PC-9 (cell line): ENCODE data around the gene RGS3. TPM values are rescaled to one million over a fixed set of nuclear protein-coding genes. Genes with fewer than 3 reads are reported as not detected.

Source experiments
- BruUV-seq: library from RNA; stranded (reverse); fragments of 400-500 nt; replicated peaks from 2 replicates; lab custom pipeline; 2021; lab: Mats Ljungman, UMichigan
- CTCF ChIA-PET: fragments of 300-600 bp; sonication (Branson Sonifier 250); formaldehyde crosslinking; loops from one replicate; lab custom pipeline; 2022; ENCODE audit warnings: antibody characterized with exemption; lab: Charles Lee
- POLR2A ChIA-PET: fragments of 300-600 bp; sonication (Branson Sonifier 250); formaldehyde crosslinking; loops from one replicate; lab custom pipeline; 2022; ENCODE audit warnings: antibody characterized with exemption; ENCODE audit not compliant: unreplicated experiment; lab: Charles Lee
- DNase-seq, 2 experiments: peaks; one replicate each; pipeline versions ENCODE4 v3.0.0 to v3.0.0-alpha.2; 2015 to 2022; ENCODE audit warnings: mixed read lengths in 1 of 2
- H2AFZ ChIP-seq: fragments of 200-600 bp; sonication (generic); 2 replicates; pipeline ENCODE4 v1.8.1; 2017; ENCODE audit warnings: antibody characterized with exemption
- H3F3A ChIP-seq: fragments of 200-600 bp; sonication (generic); 2 replicates; pipeline ENCODE4 v1.8.1; 2017; ENCODE audit warnings: antibody characterized with exemption, mild to moderate bottlenecking, low read depth; ENCODE audit not compliant: insufficient read depth
- H3K27ac ChIP-seq: fragments of 200-600 bp; sonication (generic); 2 replicates; pipeline ENCODE4 v1.6.1; 2016; ENCODE audit warnings: mixed run types
- H3K27me3 ChIP-seq: fragments of 200-600 bp; sonication (generic); 2 replicates; pipeline ENCODE4 v1.6.1; 2016; ENCODE audit warnings: low read depth, mixed run types; ENCODE audit not compliant: insufficient read depth
- H3K36me3 ChIP-seq: fragments of 200-600 bp; sonication (generic); 2 replicates; pipeline ENCODE4 v1.6.1; 2016; ENCODE audit warnings: low read depth, mixed run types
- H3K4me1 ChIP-seq: fragments of 200-600 bp; sonication (generic); replicated peaks from 2 replicates; pipeline ENCODE4 v1.6.1; 2016; ENCODE audit warnings: mixed run types; ENCODE audit not compliant: insufficient read depth
- H3K4me2 ChIP-seq: fragments of 200-600 bp; sonication (generic); 2 replicates; pipeline ENCODE4 v1.6.1; 2017; ENCODE audit warnings: mixed run types
- H3K4me3 ChIP-seq: fragments of 200-600 bp; sonication (generic); 2 replicates; pipeline ENCODE4 v1.6.1; 2016; ENCODE audit warnings: mixed run types
- H3K79me2 ChIP-seq: fragments of 200-600 bp; sonication (generic); 2 replicates; pipeline ENCODE4 v1.6.1; 2017; ENCODE audit warnings: low read depth, mixed run types
- H3K9me2 ChIP-seq: fragments of 200-600 bp; sonication (generic); 2 replicates; pipeline ENCODE4 v1.8.1; 2017; ENCODE audit warnings: mild to moderate bottlenecking; ENCODE audit not compliant: insufficient read depth
- H3K9me3 ChIP-seq: fragments of 200-600 bp; sonication (generic); 2 replicates; pipeline ENCODE4 v1.8.1; 2016; ENCODE audit warnings: low read depth; ENCODE audit not compliant: insufficient read depth
- H4K20me1 ChIP-seq: fragments of 200-600 bp; sonication (generic); 2 replicates; pipeline ENCODE4 v1.8.1; 2017; ENCODE audit not compliant: insufficient read depth
- EZH2 ChIP-seq: fragments of 200-600 bp; sonication (generic); IDR thresholded peaks from 2 replicates; pipeline ENCODE4 v1.8.0; 2017; ENCODE audit warnings: antibody characterized with exemption, low read depth
- intact Hi-C: fragments of 100-400 bp; cut with micrococcal nuclease; formaldehyde crosslinking; loops from one replicate; pipeline ENCODE4 v1.10.0; 2022; ENCODE audit not compliant: unreplicated experiment
- total RNA-seq: library from RNA; stranded (reverse); gene quantifications from 2 replicates; pipeline ENCODE4 v1.2.3, GENCODE V29; 2021
- TF ChIP-seq, protein P1 (sequence below): fragments of 200-600 bp; sonication (generic); conservative IDR thresholded peaks from 2 replicates; pipeline ENCODE4 v1.6.1; 2017; ENCODE audit warnings: mixed run types, antibody characterized with exemption, mild to moderate bottlenecking, moderate library complexity

RGS3 gene
- total RNA-seq, 1 experiment from 2014 or later, result 75.8 TPM

- ChIA-PET CTCF (interaction anchor here (1.3 kb wide), 1 partner anchor 53 kb away, joined by 3 read pairs; no protein-coding TSS in a partner anchor), POLR2A (no interaction called here)
- Histone ChIP-seq H3K9me3 (no peaks in the 10 kb centered on the region; the same call in 1 of the 2 replicates), H3K4me2 (no peak overlapping the region), H3K27ac (no peak overlapping the region), H3K79me2 (no peaks in the 10 kb centered on the region), H3K36me3 (no peaks in the 10 kb centered on the region), H2AFZ (no peak overlapping the region), H3K27me3 (no peaks in the 10 kb centered on the region), H3F3A (no peaks in the 10 kb centered on the region), H3K4me3 (no peak overlapping the region), H4K20me1 (no peaks in the 10 kb centered on the region), H3K4me1 (peaks cover 10% of the 10 kb centered on the region; the same call in 1 of the 2 replicates), H3K9me2 (no peaks in the 10 kb centered on the region)
- no peak for DNase-seq
- intact Hi-C loops, result loop anchor here (2.0 kb wide), 1 partner anchor 19 kb away; no protein-coding TSS in a partner anchor
- TF ChIP-seq EZH2, result no peak
- TF ChIP-seq, protein P1, sequence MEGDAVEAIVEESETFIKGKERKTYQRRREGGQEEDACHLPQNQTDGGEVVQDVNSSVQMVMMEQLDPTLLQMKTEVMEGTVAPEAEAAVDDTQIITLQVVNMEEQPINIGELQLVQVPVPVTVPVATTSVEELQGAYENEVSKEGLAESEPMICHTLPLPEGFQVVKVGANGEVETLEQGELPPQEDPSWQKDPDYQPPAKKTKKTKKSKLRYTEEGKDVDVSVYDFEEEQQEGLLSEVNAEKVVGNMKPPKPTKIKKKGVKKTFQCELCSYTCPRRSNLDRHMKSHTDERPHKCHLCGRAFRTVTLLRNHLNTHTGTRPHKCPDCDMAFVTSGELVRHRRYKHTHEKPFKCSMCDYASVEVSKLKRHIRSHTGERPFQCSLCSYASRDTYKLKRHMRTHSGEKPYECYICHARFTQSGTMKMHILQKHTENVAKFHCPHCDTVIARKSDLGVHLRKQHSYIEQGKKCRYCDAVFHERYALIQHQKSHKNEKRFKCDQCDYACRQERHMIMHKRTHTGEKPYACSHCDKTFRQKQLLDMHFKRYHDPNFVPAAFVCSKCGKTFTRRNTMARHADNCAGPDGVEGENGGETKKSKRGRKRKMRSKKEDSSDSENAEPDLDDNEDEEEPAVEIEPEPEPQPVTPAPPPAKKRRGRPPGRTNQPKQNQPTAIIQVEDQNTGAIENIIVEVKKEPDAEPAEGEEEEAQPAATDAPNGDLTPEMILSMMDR, result no peak
- no TSS peak for BruUV-seq
These were observed 138.1 kb downstream of the RGS3 start for GRCh38 chr9:113601656-113602055.

DNA sequence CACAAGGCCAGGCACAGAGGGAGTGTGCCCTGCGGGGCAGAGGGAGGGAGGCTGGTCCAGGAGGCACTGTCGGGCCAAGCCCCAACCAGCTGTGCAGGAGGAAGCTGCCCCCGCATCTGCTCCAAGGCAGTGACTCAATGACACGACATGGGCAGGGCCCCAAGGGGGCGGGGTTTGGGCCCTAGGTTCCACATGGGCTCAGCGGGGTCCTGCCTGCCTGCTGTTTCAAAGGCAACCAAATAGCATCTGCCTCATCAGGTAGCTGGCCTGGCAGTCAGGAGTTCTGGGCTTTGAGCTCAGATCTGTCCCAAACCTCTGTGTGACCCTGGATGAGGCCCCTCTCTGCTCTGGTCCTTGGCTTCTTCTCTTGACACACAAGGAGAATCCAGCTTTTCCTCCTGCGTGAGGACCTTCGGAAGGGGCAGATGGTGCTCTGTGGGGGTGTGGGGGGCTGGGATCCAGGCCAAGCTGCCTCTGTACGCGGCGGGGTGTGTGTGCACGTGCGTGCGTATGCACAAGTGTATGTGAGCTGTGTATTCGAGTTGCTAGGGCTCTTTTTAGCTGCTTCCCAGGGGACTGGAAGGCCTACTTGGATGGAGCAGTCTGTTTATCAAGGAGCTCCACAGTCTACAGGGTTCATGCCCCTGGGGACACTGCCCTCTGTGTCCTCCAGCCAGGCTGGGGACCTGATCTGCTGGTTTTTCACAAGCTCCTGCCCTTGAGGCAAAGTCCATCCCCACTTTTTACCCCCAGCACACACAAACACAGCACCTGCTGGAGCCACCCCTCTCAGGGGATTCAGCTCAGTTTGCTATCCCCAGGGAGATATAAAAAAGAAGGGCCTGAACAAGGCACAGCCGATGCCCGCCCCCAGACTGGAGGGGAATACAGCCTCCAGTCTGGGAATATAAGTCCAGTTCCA, 138.9 kb downstream of the RGS3 start:
- Histone ChIP-seq H3K4me1 (peaks cover 10% of the 10 kb centered on the region; the same call in 1 of the 2 replicates), H3K36me3 (no peaks in the 10 kb centered on the region), H4K20me1 (no peaks in the 10 kb centered on the region), H3K27me3 (no peaks in the 10 kb centered on the region), H3F3A (no peaks in the 10 kb centered on the region), H3K9me2 (no peaks in the 10 kb centered on the region), H3K9me3 (no peaks in the 10 kb centered on the region; the same call in 1 of the 2 replicates), H3K4me2 (no peak overlapping the region), H3K4me3 (no peak overlapping the region), H2AFZ (no peak overlapping the region), H3K27ac (no peak overlapping the region), H3K79me2 (no peaks in the 10 kb centered on the region)
- peak; percentile 33 to 46 for DNase-seq
- intact Hi-C loops, result loop anchor here (2.0 kb wide), 1 partner anchor 18 kb away; no protein-coding TSS in a partner anchor
- ChIA-PET CTCF (interaction anchor here (1.3 kb wide), 1 partner anchor 53 kb away, joined by 3 read pairs; no protein-coding TSS in a partner anchor), POLR2A (no interaction called here)
- TF ChIP-seq, protein P1, result no peak
- no peak for TF ChIP-seq EZH2
- no TSS peak for BruUV-seq

GRCh38 chr9:113603048-113603375, 139.5 kb downstream of the RGS3 start:
- H3K4me3 ChIP-seq, result no peak overlapping the region

More at GRCh38 chr9:113603048-113603375, 139.5 kb downstream of the RGS3 start:
- H3K9me3 ChIP-seq, result no peaks in the 10 kb centered on the region; the same call in 1 of the 2 replicates
- H3K27ac ChIP-seq, result no peak overlapping the region
- intact Hi-C loops, result loop anchor here (2.0 kb wide), 1 partner anchor 18 kb away; no protein-coding TSS in a partner anchor
- H3K4me2 ChIP-seq, result no peak overlapping the region
- no peaks in the 10 kb centered on the region for H4K20me1 ChIP-seq
- H3F3A ChIP-seq, result no peaks in the 10 kb centered on the region
- no peak for DNase-seq
- ChIA-PET POLR2A (no interaction called here), CTCF (interaction anchor here (1.3 kb wide), 1 partner anchor 52 kb away, joined by 3 read pairs; no protein-coding TSS in a partner anchor)
- no peaks in the 10 kb centered on the region for H3K36me3 ChIP-seq
- BruUV-seq, result no TSS peak
- no peaks in the 10 kb centered on the region for H3K9me2 ChIP-seq
- H3K4me1 ChIP-seq, result peaks cover 10% of the 10 kb centered on the region; the same call in 1 of the 2 replicates
- H3K27me3 ChIP-seq, result no peaks in the 10 kb centered on the region
- TF ChIP-seq, protein P1, result no peak
- TF ChIP-seq EZH2, result no peak
- no peaks in the 10 kb centered on the region for H3K79me2 ChIP-seq
- no peak overlapping the region for H2AFZ ChIP-seq
